HEK293 (cell line): ENCODE measurements around the gene SRRM2.

ENCODE experiments used
- CTCF ChIA-PET: fragments of 350-600 bp; formaldehyde crosslinking; extraction: SDS; loops from one replicate; lab custom pipeline; 2021; ENCODE audit warnings: antibody characterized with exemption; lab: Yijun Ruan, JAX
- POLR2A ChIA-PET: fragments of 300-600 bp; formaldehyde crosslinking; extraction: SDS; loops from one replicate; lab custom pipeline; 2020; ENCODE audit warnings: antibody characterized with exemption, inconsistent platforms; lab: Yijun Ruan, JAX
- H3K27ac ChIP-seq: fragments of 200-500 bp; sonication (Bioruptor generic); 2 replicates; pipeline ENCODE4 v1.5.1; 2014; ENCODE audit warnings: low read depth, low read length, control low read depth, inconsistent platforms; ENCODE audit errors: extremely low read depth
- H3K36me3 ChIP-seq, 2 experiments: fragments of 200-500 bp in 1 of 2; sonication (Bioruptor generic) in 1 of 2; 1 replicate in 1 of 2; 2 replicates in 1 of 2; pipeline ENCODE4 v1.5.1; 2014 to 2017; ENCODE audit warnings: inconsistent platforms in 2 of 2, low read length in 2 of 2; ENCODE audit not compliant: control insufficient read depth in 2 of 2, insufficient read depth in 1 of 2
- H3K4me1 ChIP-seq: fragments of 200-500 bp; sonication (Bioruptor generic); 2 replicates; pipeline ENCODE4 v1.5.1; 2014; ENCODE audit warnings: mild to moderate bottlenecking, low read length, inconsistent platforms; ENCODE audit not compliant: control insufficient read depth, insufficient read depth
- H3K4me3 ChIP-seq: 2 replicates; pipeline ENCODE4 v1.5.1; 2011; ENCODE audit warnings: low read depth, mild to moderate bottlenecking, control low read depth, low read length, moderate library complexity
- H3K9me3 ChIP-seq: fragments of 200-500 bp; sonication (Bioruptor generic); 2 replicates; pipeline ENCODE4 v1.5.1; 2014; ENCODE audit warnings: low read depth, low read length, inconsistent platforms; ENCODE audit not compliant: control insufficient read depth, insufficient read depth
- GLIS1 ChIP-seq: fragments of 450-650 bp; formaldehyde crosslinking; IDR thresholded peaks from 2 replicates; pipeline ENCODE4 v1.5.1; 2016; ENCODE audit warnings: missing biosample characterization, missing genetic modification characterization
- GLIS2 ChIP-seq: fragments of 450-650 bp; formaldehyde crosslinking; IDR thresholded peaks from 2 replicates; pipeline ENCODE4 v1.5.1; 2016; ENCODE audit warnings: missing biosample characterization, missing genetic modification characterization
- OVOL3 ChIP-seq: fragments of 450-650 bp; formaldehyde crosslinking; IDR thresholded peaks from 2 replicates; pipeline ENCODE4 v1.5.1; 2016; ENCODE audit warnings: missing biosample characterization, missing genetic modification characterization
- SALL2 ChIP-seq: fragments of 450-650 bp; formaldehyde crosslinking; IDR thresholded peaks from 2 replicates; pipeline ENCODE4 v1.5.0; 2017; ENCODE audit warnings: missing biosample characterization, mild to moderate bottlenecking, missing genetic modification characterization, borderline replicate concordance
- YY2 ChIP-seq: fragments of 450-650 bp; formaldehyde crosslinking; IDR thresholded peaks from 2 replicates; pipeline ENCODE4 v1.5.1; 2016; ENCODE audit warnings: missing biosample characterization, missing genetic modification characterization
- ZBTB48 ChIP-seq: fragments of 450-650 bp; formaldehyde crosslinking; IDR thresholded peaks from 2 replicates; pipeline ENCODE4 v1.5.1; 2016; ENCODE audit warnings: missing biosample characterization, missing genetic modification characterization
- ZNF10 ChIP-seq: fragments of 450-650 bp; formaldehyde crosslinking; IDR thresholded peaks from 2 replicates; pipeline ENCODE4 v1.5.1; 2017; ENCODE audit warnings: missing biosample characterization, missing genetic modification characterization
- ZNF146 ChIP-seq: fragments of 450-650 bp; formaldehyde crosslinking; IDR thresholded peaks from 2 replicates; pipeline ENCODE4 v1.5.1; 2016; ENCODE audit warnings: missing biosample characterization, missing genetic modification characterization
- ZNF24 ChIP-seq: fragments of 450-650 bp; formaldehyde crosslinking; IDR thresholded peaks from 2 replicates; pipeline ENCODE4 v1.5.1; 2016; ENCODE audit warnings: missing biosample characterization, missing genetic modification characterization
- ZNF48 ChIP-seq: fragments of 450-650 bp; formaldehyde crosslinking; IDR thresholded peaks from 2 replicates; pipeline ENCODE4 v1.5.1; 2016; ENCODE audit warnings: missing biosample characterization, missing genetic modification characterization
- ZNF596 ChIP-seq: fragments of 450-650 bp; IDR thresholded peaks from 2 replicates; pipeline ENCODE4 v1.5.0; 2018; ENCODE audit warnings: missing biosample characterization, mild to moderate bottlenecking, missing genetic modification characterization, moderate library complexity
- ZNF624 ChIP-seq: fragments of 450-650 bp; formaldehyde crosslinking; IDR thresholded peaks from 2 replicates; pipeline ENCODE4 v1.5.1; 2017; ENCODE audit warnings: missing biosample characterization, missing genetic modification characterization
- ZNF785 ChIP-seq: fragments of 450-650 bp; formaldehyde crosslinking; IDR thresholded peaks from 2 replicates; pipeline ENCODE4 v1.5.1; 2016; ENCODE audit warnings: missing biosample characterization, missing genetic modification characterization
- ZSCAN23 ChIP-seq: fragments of 450-650 bp; formaldehyde crosslinking; IDR thresholded peaks from 2 replicates; pipeline ENCODE4 v1.5.1; 2016; ENCODE audit warnings: missing biosample characterization, missing genetic modification characterization
- TF ChIP-seq, protein P1 (sequence below): fragments of 450-650 bp; formaldehyde crosslinking; IDR thresholded peaks from 2 replicates; pipeline ENCODE4 v1.5.1; 2016; ENCODE audit warnings: missing biosample characterization, missing genetic modification characterization
- TF ChIP-seq, protein P2 (sequence below): fragments of 450-650 bp; formaldehyde crosslinking; IDR thresholded peaks from 2 replicates; pipeline ENCODE4 v1.5.1; 2016; ENCODE audit warnings: missing biosample characterization, missing genetic modification characterization

Gene SRRM2

DNA sequence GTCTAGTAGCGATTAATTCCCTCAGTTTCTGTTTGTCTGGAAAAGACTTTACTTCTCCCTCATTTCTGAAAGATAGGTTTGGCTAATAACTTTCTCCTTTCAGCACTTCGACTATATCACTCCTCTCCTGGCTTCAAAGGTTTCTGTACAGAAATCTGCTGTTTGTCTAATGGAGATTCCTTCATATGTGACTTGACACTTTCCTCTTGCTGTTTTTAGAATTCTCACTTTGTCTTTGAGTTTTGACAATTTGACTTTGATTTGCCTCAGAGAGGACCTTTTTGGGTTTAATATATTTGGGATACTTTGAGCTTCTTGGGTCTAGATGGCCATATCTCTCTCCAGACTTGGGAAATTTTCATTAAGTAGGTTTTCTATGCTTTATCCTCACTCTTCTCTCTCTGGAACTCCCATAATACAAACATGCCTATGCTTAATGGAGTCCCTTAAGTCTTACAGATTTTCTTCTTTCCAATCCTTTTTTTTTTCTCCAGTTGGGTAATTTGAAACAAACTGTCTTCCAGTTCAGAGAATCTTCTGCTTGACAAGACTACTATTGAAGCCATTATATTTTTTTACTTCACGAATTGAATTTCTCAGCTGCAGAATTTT, 56.8 kb downstream of the SRRM2 start (continued):
- TF ChIP-seq, protein P1, sequence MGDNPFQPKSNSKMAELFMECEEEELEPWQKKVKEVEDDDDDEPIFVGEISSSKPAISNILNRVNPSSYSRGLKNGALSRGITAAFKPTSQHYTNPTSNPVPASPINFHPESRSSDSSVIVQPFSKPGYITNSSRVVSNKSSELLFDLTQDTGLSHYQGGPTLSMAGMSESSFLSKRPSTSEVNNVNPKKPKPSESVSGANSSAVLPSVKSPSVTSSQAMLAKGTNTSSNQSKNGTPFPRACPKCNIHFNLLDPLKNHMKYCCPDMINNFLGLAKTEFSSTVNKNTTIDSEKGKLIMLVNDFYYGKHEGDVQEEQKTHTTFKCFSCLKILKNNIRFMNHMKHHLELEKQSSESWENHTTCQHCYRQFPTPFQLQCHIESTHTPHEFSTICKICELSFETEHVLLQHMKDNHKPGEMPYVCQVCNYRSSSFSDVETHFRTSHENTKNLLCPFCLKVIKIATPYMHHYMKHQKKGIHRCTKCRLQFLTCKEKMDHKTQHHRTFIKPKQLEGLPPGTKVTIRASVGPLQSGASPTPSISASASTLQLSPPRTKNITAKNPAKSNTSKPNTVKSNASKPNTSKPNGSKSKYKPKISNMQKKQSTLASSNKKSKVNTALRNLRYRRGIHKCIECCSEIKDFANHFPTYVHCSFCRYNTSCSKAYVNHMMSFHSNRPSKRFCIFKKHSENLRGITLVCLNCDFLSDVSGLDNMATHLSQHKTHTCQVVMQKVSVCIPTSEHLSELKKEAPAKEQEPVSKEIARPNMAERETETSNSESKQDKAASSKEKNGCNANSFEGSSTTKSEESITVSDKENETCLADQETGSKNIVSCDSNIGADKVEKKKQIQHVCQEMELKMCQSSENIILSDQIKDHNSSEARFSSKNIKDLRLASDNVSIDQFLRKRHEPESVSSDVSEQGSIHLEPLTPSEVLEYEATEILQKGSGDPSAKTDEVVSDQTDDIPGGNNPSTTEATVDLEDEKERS (tag by site-specific recombination) = no peak
- no peak for TF ChIP-seq GLIS1 (tag by site-specific recombination)
- TF ChIP-seq ZNF785 = no peak

DNA sequence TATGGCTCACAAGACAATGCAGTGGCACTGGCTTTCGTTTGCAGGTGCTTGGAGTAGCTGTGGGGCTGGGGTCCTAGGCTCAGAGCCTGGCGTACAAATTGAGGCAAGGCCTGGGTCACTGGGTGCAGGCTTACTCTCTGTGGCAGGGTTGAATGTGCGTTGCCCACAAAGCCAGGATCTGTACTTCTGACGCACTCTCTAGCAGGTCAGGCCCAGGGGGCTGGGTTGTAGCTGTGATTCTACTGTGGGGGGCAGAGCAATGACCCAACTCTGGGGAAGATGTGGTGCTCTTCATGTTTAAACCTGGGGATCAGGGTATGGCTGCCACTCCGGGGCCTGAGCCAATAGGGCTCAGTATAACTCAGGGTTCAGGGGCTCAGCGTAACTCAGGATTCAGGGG, 58.2 kb downstream of the SRRM2 start:
- Histone ChIP-seq H3K4me1 (no peaks in the 10 kb centered on the region), H3K4me3 (no peak overlapping the region), H3K27ac (no peak overlapping the region), H3K9me3 (no peaks in the 10 kb centered on the region), H3K36me3 (no peaks in the 10 kb centered on the region)
- POLR2A ChIA-PET = no interaction called here
- CTCF ChIA-PET = interaction anchor here (0.8 kb wide), 1 partner anchor 57 kb away, joined by 3 read pairs; no protein-coding TSS in a partner anchor
- TF ChIP-seq, protein P2, sequence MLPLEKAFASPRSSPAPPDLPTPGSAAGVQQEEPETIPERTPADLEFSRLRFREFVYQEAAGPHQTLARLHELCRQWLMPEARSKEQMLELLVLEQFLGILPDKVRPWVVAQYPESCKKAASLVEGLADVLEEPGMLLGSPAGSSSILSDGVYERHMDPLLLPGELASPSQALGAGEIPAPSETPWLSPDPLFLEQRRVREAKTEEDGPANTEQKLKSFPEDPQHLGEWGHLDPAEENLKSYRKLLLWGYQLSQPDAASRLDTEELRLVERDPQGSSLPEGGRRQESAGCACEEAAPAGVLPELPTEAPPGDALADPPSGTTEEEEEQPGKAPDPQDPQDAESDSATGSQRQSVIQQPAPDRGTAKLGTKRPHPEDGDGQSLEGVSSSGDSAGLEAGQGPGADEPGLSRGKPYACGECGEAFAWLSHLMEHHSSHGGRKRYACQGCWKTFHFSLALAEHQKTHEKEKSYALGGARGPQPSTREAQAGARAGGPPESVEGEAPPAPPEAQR (tag by site-specific recombination) = no peak
- TF ChIP-seq ZBTB48 (no peak), ZNF10 (tag by site-specific recombination) (no peak), ZNF24 (tag by site-specific recombination) (no peak), ZSCAN23 (no peak), ZNF596 (no peak), SALL2 (tag by site-specific recombination) (no peak), OVOL3 (tag by site-specific recombination) (no peak), ZNF48 (no peak), ZNF624 (tag by site-specific recombination) (no peak), GLIS2 (tag by site-specific recombination) (no peak), YY2 (no peak), ZNF146 (tag by site-specific recombination) (no peak)
- TF ChIP-seq, protein P1 (tag by site-specific recombination) = no peak
